AG08395 (cell line): ENCODE measurements around the gene GAS7.
A peak's percentile ranks its signal among the peaks of the same experiment; 100 is the strongest.
"Not testable (repeated sequence)": the region's sequence is repeated elsewhere in the genome, so short reads cannot be mapped to it uniquely, and the experiment has no call there.

Experiments
- DNase-seq: peaks from one replicate; pipeline ENCODE4 v3.0.0; 2012; ENCODE audit warnings: mixed read lengths, low spot score

Gene GAS7

GRCh38 chr17:9941305-9941704, 257.1 kb downstream of the GAS7 start:
- DNase-seq: no peak

- DNase-seq: no peak
These were observed 257.6 kb downstream of the GAS7 start for GRCh38 chr17:9940841-9941240.

DNA sequence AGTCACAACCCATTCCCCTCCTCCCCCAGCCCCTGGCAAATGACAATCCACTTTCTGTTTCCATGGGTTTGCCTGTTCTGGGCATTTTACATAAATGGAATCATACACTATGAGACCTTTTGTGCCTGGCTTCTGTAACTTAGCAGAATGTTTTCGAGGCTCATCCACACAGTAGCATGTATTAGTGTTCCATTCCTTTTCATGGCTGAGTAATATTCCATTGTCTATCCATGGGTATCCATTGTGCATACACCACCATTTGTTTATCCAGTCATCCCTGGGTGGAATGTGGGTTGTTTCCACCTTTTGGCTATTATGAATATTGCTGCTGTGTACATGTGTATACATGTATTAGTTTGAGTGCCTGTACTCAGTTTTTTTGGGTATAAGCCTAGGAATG, 259.6 kb downstream of the GAS7 start:
- DNase-seq: no peak

DNA sequence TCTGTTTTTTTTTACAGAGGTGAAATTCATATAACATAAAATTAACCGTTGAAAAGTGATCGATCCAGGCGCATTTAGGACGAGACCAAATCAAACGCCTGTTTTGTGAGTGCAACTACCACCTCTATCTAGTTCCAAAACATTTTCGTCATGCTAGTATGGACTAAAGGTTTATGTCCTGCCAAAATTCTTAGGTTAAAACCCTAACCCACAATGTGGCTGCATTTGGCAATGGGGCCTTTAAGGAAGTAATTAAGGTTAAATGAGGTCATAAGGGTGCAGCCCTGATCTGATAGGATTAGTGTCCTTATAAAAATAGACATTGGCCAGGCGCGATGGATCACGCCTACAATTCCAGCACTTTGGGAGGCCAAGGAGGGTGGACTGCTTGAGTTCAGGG, 260.5 kb downstream of the GAS7 start:
- DNase-seq: no peak

DNA sequence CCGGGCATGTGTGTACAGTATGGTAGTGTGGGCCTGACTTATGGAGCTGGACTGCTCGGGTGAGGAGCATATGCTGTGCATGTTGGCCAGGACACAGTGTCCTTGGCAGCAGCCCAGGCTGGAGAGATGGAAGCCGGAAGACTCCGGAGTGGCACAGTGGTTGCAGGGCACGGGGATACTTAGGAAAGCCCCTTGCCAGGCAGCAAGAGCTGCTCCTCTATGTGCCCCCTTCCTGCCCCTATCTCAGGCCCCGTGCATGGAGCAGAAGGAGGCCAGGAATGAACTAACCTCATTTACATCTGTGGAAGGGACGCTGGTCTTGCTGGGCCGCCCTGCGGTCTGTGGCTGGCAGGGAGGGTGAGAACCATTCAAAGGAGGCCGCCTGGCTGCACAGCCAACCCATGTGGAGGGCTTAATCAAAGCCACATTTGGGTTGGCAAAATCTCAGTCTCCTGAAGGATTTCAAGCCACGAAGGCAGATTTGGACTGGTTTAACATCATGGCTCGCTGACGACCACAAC, 261.1 kb downstream of the GAS7 start:
- DNase-seq: peak; percentile 83

DNA sequence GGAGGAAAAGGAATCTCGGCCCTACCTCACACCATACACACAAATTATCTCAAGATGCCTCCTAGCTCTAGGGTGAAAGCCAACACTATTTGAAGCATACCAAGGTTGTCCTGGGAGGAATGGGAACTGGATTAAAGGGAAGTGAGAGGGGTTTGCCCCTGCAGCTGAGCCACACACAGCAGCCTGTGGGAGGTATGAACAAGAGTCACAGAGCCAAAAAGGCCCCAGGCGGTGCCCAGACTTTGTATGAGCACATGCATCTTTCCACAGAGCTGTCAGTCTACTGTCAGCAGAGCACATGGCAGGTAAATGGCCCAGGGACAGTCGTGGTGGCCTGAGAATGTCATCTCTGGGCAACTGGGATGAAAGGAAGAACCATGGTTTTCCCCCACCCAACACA, 262.3 kb downstream of the GAS7 start:
- DNase-seq: no peak

DNA sequence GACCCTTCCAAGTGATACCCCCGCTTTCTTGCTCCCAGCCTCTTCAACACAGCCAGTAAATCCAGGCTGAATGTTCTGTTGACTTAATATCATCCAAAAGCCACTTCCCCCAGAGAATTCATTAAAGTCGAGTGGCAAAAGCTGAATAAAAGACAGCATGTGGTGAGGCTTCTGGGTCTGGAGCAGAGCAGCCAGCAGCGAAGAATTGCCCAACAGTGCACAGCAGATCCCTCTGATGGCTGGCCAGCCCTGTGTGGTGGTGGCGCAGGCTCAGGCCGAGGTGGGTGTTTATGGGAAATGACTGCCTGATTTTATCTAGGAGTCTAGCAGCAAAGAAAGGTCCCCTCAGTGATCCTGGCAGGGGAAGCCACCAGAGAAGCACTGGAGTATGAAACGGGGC, 263.0 kb downstream of the GAS7 start:
- peak; percentile 44 for DNase-seq

DNA sequence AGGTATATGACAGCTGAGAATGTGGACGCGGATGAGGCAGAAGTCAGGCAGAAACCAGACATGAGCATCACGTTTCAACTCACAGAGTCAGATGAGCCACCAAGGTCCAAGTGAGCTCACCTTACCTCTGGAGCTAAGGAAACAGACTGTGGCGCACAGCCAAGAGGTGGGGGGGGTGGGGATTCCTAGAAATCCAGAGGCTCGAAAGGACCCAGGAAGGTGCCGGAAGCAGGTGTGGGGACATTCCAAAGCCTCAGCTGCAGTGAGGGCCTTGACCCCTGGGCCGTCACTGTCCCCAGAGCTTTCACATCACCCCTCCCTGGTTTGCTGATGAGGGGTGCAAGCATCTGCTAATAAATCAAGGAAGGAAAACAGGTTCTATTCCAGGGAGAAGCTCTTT, 264.1 kb downstream of the GAS7 start:
- no peak for DNase-seq

DNA sequence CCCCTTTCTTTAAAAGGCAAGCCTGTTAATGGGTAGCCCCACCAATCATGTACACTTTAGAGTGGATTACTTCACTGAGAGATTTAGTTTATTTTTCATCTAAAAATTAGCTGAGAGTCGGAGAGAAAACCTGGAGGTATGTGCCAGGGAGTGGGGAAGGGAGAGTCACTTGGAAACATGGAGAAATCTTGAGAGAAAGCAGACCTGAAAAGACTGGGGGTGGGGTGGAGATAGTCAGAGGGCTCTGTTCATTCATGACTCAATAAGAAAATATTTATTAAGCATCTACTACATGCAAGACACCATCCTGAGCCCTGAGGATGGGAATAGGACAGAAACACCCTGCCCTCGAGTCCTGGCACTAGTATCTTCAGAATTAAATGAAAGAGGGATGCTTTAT, 265.9 kb downstream of the GAS7 start:
- DNase-seq: peak; percentile 25

DNA sequence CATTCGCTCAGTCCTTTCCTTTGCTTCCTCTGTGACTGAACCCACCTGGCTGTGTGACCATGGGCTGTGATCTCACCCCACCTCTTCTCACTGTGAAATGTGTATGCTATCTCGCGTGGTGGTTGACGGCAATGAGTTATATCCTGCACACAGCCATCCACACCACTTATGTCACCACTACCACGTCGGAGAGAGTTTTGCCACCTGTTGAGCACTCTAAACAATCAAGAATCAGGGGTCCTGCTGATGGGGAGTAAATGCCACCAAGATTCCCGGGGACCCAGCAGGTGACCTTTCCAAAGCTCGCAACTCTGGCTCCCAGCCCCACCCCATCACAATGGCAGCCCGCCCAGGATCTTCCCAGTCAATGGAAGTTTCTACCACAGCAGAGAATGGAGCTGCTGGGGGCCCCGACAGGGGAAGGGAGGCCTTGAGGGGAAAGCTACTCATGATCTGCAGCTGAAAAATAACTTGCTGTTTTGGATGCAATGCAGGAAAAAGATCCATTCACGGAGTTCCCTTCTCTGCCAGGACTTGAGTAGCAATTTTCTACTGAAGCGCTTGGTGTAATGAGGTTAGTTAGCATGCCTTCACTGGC, 267.2 kb downstream of the GAS7 start:
- no peak for DNase-seq

DNA sequence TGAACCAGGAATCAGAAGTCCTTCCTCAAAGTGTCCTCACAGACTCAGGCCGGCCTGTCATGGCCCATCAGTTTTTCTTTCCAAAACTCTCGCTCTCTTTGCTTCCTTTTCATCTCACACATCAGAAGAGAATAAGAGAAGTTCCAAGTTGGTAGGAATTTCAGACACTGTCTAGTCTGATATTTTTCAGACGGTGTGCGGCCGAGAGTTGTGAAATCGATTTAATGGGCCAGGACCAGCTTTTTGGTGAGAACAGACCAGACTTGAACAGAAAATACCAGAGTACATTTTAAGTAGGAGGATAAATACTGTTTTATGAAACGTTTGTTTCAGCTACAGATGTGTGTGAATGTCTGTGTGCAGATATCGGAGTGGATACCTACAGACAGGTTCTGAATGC, 268.5 kb downstream of the GAS7 start:
- DNase-seq: no peak

DNA sequence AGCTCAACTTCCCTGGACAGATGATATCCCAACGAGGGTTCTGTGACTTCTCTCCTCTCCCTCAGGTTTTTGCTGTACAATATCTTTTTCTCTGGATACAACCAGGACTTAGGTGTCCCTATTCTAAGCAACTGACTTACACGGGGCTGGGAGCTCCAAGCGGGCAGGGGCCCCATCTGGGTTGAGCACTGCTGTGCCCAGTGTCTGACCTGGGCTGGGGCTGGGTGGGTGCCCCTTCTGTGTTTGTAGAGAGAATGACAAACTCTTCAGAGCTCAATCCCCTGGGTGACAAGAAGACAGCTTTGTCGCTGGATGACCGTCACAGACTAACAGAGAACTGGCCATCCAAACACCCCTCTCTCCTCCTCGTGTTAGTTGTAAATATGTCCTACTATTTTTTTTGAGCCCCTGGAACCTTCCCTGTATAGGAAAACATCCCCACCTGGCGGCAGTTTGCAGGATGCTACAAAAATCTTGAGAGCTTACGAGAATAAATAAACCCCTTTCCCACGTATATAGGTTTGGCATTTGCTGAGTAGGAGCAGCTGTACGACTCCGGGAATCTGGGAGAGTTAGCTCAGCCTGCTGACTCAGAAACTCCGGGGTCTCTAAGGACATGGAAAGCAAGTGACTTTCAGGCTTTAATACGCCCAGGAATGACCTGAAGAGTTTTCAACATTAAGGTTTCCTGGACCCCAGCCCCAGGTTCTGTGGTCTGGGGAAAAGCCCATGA, 269.6 kb downstream of the GAS7 start:
- peak; percentile 71 for DNase-seq

DNA sequence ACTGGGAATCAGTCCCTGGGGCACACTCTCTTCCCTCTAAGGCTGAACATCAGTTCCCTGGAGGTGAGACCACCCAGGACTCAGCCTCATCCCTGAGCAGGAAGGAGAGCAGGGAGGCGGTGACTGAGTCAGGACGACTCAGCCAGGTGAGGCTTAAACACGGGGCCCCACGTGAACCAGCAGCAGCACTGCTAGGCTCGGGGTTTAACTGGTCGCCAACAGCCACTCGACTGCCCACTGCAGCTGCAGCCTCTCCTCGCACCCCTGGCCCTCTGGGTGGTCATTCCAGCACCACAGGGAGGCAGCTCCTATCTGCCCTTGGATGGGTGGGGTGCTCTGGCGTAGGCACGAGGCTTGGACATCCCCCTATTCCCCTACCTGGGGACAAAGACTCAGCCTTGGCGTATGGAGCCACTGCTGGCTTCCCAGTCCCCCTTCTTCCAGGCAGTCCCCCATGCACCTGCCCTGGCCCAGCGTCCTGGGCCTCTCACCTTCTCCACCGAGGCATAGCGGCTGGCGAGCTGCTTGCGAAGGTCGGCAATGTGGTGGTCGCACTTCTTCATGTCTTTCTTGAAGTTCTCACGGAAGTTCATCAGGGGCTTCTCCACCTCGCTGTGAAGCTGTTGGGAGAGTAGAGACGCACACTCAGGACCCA, 272.1 kb downstream of the GAS7 start:
- no peak for DNase-seq

DNA sequence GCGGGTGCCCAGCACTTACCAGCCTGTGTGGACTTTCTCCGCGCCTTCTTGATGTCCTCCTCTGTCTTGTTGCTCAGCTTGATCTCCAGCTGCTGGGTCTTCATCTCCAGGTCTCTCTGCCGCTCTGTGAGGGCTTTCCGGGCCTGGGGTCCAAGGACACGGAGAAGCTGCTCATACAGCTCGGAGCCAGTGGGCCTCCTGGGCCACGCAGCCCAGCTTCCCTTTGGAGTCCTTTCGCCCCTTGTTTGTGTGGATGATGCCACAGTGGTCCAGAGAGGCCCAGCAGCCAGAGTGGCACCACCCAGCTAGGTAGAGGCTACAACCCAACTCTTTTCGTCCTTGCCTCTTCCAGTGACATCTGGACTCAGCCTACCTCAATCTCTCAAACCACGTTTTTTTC, 272.9 kb downstream of the GAS7 start:
- DNase-seq: no peak

- DNase-seq: peak; percentile 74
These were observed 273.6 kb downstream of the GAS7 start for GRCh38 chr17:9924735-9925191.

DNA sequence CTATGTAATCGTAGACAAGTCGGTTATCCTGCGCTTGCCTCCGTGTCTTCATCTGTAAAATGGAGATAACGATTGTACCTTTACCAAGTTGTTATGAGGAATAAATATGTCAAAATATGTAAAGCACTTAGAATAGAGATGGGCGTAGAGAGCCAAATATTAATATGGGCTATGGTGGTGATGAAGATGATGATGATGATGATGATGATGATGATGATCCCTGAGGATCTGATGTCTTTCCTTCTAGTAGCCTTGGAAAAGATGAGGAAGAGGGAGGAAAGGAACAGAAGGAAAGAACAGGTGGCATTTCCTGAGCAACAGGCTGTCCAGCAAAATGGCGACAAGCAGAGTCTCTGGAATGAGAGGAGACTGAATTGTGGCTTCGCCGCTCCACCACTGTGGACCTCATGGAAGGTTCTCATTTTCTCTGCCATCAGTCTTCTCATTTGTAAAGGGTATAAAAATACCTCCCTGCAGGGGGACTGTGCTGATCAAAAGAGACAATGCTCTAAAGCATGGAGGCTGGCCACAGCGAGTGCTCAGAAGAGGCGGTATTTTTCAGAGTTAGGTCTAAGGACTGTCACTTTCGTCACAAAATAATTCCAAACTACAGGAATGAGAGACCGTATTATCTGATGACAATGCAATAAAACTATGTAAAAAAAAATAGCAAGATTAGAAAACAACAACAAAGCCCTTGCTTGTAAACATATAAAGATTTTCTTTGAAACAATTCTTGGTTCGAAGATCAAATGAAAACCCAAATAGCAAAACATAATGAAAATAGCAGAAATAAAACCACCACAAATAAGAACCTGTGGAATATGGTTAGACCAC, 276.2 kb downstream of the GAS7 start:
- no peak for DNase-seq

DNA sequence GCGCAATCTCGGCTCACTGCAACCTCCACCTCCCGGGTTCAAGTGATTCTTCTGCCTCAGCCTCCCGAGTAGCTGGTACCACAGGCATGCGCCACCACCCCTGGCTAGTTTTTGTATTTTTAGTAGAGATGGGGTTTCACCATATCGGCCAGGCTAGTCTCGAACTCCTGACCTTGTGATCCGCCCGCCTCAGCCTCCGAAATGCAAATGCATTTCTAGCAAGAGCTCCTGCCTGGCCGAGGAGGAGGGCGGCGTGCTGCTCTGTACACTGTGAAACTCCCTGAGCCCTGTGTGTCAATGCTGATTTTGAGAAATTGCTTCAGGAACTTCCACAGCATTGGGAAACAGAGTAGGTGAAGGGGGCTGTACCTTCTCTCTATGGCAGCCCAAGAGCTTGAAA, 277.2 kb downstream of the GAS7 start:
- not testable (repeated sequence) for DNase-seq

GRCh38 chr17:9918804-9919352, 279.5 kb downstream of the GAS7 start:
- DNase-seq: no peak

GRCh38 chr17:9918352-9918751, 280.1 kb downstream of the GAS7 start:
- no peak for DNase-seq

- DNase-seq: no peak
These were observed 280.6 kb downstream of the GAS7 start for GRCh38 chr17:9917801-9918200.

DNA sequence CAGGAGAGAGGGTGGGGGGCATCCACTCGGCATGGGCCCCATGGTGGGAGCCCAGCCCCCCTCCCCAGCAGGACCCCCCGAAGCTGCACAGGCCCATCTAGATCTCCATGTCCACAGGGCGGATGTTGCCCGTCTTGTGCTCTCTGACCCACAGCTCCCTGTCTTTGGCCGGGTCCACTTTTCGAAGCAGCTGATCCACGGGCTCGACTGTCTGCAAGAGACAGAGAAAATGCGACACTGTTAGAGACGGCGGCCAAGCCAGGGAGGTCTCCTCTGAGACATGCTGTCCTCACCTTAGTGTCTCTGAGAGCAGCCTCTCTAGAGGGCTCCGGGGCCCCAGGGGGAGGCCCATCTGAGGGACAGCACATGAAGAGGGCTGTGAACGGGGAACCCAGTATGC, 281.3 kb downstream of the GAS7 start:
- no peak for DNase-seq

DNA sequence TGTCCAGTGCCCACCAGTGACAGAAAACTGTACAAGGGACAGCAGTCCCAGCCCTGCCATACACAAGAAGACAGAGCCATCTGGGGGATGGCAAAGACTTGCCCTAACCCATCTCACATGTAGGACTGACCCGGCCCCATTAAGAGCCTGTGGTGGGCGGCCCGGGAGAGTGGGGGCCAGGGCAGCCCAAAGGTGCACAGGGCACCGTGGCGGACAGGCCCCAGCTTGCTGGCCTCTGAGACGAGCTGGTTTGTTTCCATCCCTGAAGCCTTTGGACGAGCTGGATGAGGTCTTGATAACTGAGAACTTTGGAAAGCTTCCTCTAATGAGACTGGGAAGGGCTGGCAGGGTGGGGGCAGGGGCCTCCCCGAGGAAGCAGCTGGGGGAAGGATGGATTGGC, 282.3 kb downstream of the GAS7 start:
- DNase-seq: no peak
